GM12872 (cell line): ENCODE measurements around the gene SPATA25.

ENCODE experiments used
- TF ChIP-seq, protein P1 (sequence below): IDR thresholded peaks from 3 replicates; pipeline ENCODE4 v1.5.1; 2011; ENCODE audit warnings: low read depth, mild to moderate bottlenecking, low read length, moderate library complexity; ENCODE audit not compliant: insufficient read depth

The SPATA25 gene

DNA sequence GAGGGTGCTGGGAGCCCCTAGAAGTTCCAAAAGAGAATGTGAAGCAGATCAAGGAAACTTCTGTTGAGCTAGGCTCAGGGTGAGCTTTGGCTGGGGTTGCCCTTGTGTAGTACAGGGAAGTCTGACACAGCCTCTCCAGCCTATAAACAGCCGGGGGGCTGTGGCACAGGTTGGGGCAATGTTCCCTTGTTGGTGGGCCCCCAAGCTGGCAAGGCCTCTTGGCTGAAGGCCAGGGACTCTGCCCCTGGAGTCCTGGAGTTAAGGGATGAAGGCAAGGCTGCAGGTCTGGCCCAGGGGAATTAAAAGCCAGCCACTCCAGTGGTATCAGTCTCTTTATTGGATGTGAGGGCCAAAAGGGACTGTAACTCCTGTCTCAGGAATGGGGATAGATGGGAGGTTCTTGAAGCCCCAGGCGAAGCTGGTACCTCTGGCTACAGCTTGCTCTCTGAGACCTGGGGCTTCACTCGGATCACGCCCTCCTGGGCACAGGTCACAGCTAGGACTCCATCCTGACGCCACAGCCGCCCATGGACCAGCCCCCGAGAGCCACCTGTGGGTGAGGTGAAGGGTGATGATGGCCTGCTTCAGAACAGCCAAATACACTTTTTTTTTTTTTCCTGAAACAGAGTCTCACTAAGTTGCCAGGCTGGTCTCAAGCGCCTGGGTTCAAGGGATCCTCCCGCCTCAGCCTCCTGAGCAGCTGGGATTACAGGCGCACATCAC lies 45.9 kb downstream of the SPATA25 start:
- TF ChIP-seq, protein P1, sequence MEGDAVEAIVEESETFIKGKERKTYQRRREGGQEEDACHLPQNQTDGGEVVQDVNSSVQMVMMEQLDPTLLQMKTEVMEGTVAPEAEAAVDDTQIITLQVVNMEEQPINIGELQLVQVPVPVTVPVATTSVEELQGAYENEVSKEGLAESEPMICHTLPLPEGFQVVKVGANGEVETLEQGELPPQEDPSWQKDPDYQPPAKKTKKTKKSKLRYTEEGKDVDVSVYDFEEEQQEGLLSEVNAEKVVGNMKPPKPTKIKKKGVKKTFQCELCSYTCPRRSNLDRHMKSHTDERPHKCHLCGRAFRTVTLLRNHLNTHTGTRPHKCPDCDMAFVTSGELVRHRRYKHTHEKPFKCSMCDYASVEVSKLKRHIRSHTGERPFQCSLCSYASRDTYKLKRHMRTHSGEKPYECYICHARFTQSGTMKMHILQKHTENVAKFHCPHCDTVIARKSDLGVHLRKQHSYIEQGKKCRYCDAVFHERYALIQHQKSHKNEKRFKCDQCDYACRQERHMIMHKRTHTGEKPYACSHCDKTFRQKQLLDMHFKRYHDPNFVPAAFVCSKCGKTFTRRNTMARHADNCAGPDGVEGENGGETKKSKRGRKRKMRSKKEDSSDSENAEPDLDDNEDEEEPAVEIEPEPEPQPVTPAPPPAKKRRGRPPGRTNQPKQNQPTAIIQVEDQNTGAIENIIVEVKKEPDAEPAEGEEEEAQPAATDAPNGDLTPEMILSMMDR: no peak

DNA sequence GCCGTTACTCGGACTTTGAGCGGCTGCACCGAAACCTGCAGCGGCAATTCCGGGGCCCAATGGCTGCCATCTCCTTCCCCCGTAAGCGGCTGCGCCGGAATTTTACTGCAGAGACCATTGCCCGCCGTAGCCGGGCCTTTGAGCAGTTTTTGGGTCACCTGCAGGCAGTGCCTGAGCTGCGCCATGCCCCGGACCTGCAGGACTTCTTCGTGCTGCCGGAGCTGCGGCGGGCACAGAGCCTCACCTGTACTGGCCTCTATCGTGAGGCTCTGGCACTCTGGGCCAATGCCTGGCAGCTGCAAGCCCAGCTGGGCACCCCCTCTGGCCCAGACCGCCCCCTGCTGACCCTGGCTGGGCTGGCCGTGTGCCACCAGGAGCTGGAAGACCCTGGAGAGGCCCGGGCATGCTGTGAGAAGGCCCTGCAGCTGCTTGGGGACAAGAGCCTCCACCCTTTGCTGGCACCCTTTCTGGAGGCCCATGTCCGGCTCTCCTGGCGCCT lies 46.7 kb downstream of the SPATA25 start:
- TF ChIP-seq, protein P1: no peak

DNA sequence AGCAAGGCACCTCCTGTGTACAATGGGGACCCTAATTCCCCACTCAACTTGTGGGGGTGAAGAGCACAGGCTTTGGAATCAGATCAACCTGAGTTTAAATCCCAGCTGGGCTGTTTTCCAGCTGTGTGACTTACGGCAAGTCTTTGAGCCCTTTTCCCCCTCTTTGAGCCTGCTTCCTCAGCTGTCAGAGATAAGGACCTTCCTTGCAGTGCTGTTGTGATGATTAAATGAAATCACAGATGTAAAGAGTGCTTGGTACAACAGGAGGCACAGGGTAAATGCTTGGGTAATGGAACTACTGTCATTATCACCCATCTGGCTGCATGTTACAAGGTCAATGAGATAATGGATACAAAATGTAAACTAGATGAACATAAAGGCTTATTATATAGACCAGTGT lies 50.6 kb downstream of the SPATA25 start:
- TF ChIP-seq, protein P1: no peak
